Subcutaneous adipose tissue (tissue), 4 donors: ENCODE measurements around the gene GRIK1. TPM values are rescaled to one million over a fixed set of nuclear protein-coding genes. Genes with fewer than 3 reads are reported as not detected.

Experiments used
- total RNA-seq, 4 donors: library from RNA; depleted of rRNA; stranded (reverse); fragments of >200 nt; gene quantifications; one replicate each; pipeline ENCODE4 v1.1.0, GENCODE V29; 2016
- TF ChIP-seq, protein P1 (sequence below): fragments of 450-650 bp; IDR thresholded peaks from one replicate; pipeline ENCODE4 v1.5.1; 2016; ENCODE audit warnings: low read depth, mild to moderate bottlenecking, control low read depth, antibody characterized with exemption, moderate library complexity

Gene GRIK1
- total RNA-seq, 4 donors from 2014 or later = 0.17 TPM; not detected in 3

DNA sequence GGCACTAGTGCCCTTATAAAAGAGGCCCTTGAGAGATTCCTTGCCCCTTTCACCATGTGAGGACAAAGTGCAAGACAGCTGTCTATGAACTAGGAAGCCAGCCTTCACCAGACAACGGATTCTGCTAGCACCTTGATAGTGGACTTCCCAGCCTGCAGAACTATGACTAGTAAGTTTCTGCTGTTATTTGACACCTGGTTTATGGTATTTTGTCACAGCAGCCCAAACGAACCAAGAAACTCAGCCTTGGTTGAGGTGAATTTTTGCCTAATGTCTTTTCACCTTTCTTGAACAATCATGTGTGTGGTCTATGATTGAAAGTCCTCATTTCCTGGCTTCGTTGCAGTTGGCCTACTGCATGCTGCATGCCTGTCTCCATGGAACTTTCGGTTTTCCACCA, 302.2 kb downstream of the GRIK1 start:
- TF ChIP-seq, protein P1, sequence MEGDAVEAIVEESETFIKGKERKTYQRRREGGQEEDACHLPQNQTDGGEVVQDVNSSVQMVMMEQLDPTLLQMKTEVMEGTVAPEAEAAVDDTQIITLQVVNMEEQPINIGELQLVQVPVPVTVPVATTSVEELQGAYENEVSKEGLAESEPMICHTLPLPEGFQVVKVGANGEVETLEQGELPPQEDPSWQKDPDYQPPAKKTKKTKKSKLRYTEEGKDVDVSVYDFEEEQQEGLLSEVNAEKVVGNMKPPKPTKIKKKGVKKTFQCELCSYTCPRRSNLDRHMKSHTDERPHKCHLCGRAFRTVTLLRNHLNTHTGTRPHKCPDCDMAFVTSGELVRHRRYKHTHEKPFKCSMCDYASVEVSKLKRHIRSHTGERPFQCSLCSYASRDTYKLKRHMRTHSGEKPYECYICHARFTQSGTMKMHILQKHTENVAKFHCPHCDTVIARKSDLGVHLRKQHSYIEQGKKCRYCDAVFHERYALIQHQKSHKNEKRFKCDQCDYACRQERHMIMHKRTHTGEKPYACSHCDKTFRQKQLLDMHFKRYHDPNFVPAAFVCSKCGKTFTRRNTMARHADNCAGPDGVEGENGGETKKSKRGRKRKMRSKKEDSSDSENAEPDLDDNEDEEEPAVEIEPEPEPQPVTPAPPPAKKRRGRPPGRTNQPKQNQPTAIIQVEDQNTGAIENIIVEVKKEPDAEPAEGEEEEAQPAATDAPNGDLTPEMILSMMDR = no peak

- TF ChIP-seq, protein P1 = no peak
These were observed 302.7 kb downstream of the GRIK1 start for GRCh38 chr21:29637134-29637533.

DNA sequence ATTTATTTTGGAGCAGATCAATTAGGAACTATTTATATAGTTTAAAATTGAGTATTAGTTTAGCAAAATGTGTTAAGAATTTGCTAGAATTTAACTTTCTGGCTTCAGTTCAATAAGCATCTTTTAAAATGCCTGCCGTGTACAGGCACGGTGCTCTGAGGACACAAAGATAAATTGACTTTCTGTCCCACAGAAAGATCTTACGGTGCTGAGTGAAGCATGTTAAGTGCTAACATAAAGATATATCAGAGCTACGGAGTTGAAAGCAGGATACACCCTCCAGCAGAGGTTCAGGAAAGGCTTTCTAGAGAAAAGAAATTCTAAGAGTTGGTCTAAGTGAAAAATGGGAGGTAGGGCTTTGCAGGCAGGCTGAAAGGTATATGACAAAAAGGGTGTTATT, 305.4 kb downstream of the GRIK1 start:
- TF ChIP-seq, protein P1 = no peak

GRCh38 chr21:29633756-29634155, 306.0 kb downstream of the GRIK1 start:
- TF ChIP-seq, protein P1 = no peak

DNA sequence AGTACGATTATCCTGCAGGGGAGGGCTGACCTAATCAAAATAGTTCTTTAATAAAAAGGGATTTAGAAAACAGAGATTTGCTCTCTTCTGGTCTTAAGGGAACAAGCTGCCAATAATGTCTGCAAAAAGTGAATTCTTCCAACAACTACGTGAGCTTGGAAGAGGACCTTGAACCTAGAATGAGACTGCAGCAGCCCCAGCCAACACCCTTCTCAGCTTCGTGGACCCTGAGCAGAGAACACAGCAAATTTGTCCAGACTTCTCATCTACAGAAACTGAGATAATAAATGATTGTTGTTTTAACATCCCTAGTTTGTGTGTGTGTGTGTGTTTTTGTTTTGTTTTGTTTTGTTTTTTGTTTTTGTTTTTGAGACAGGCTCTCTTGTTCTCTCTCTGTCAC, 309.4 kb downstream of the GRIK1 start:
- TF ChIP-seq, protein P1 = no peak

DNA sequence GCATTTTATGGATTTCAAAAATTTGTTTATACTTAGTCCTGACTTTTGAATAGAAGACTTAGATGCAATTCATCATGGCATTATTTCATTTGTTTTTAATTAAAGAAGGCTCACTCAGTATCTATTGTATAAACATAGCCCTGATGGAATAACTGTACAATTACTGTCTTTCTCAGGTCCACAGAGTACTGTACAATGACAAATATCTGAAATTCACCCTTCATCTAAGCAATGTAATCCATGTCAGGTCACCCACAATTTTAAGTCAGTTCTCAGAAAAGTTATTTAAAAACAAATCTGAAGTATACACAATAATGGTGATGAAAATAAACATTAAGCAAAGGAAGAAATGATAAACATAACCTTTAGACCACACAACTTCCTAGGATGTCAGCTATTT, 311.9 kb downstream of the GRIK1 start:
- TF ChIP-seq, protein P1 = no peak

- TF ChIP-seq, protein P1 = no peak
These were observed 312.9 kb downstream of the GRIK1 start for GRCh38 chr21:29626801-29627470.
